Loucy (cell line): Measurements from ENCODE around the gene SLAIN2.

Experiments used
- H2AFZ ChIP-seq: fragments of 200-600 bp; sonication (generic); 2 replicates; pipeline ENCODE4 v1.6.0; 2016; ENCODE audit warnings: antibody characterized with exemption, mild to moderate bottlenecking, low read length, moderate library complexity
- H3F3A ChIP-seq: fragments of 200-600 bp; 2 replicates; pipeline ENCODE4 v1.6.0; 2016; ENCODE audit warnings: antibody characterized with exemption, low read depth, mild to moderate bottlenecking
- H3K27me3 ChIP-seq: fragments of 200-600 bp; sonication (generic); 2 replicates; pipeline ENCODE4 v1.6.1; 2014; ENCODE audit warnings: low read length, mild to moderate bottlenecking; ENCODE audit not compliant: insufficient read depth, poor library complexity, severe bottlenecking
- H3K36me3 ChIP-seq: fragments of 200-600 bp; sonication (generic); 2 replicates; pipeline ENCODE4 v1.6.1; 2016; ENCODE audit warnings: low read length; ENCODE audit not compliant: insufficient read depth
- H3K4me1 ChIP-seq: fragments of 200-600 bp; sonication (generic); 2 replicates; pipeline ENCODE4 v1.5.1; 2014; ENCODE audit warnings: low read length, mild to moderate bottlenecking; ENCODE audit not compliant: insufficient read depth, poor library complexity, severe bottlenecking
- H3K4me2 ChIP-seq: fragments of 200-600 bp; sonication (generic); 2 replicates; pipeline ENCODE4 v1.6.0; 2014; ENCODE audit warnings: antibody characterized with exemption, low read length, low read depth, mild to moderate bottlenecking; ENCODE audit not compliant: poor library complexity, severe bottlenecking
- H3K4me3 ChIP-seq: fragments of 200-600 bp; sonication (generic); 2 replicates; pipeline ENCODE4 v1.5.1; 2014; ENCODE audit warnings: low read length, mild to moderate bottlenecking, mixed read lengths; ENCODE audit not compliant: poor library complexity, severe bottlenecking
- H3K79me2 ChIP-seq: fragments of 200-600 bp; sonication (generic); 2 replicates; pipeline ENCODE4 v1.6.1; 2014; ENCODE audit warnings: low read length; ENCODE audit not compliant: insufficient read depth
- H3K9ac ChIP-seq: fragments of 200-600 bp; sonication (generic); 2 replicates; pipeline ENCODE4 v1.6.0; 2014; ENCODE audit warnings: mild to moderate bottlenecking, low read depth, low read length, moderate library complexity; ENCODE audit not compliant: poor library complexity, severe bottlenecking
- H3K9me2 ChIP-seq: fragments of 200-600 bp; sonication (generic); replicated peaks from 2 replicates; pipeline ENCODE4 v1.6.1; 2016; ENCODE audit warnings: low read depth, low read length, mixed read lengths
- H3K9me3 ChIP-seq: fragments of 200-600 bp; sonication (generic); 2 replicates; pipeline ENCODE4 v1.6.1; 2014; ENCODE audit warnings: mild to moderate bottlenecking, antibody characterized with exemption, low read length, low read depth; ENCODE audit not compliant: insufficient read depth
- H4K20me1 ChIP-seq: fragments of 200-600 bp; sonication (generic); 2 replicates; pipeline ENCODE4 v1.6.0; 2014; ENCODE audit warnings: antibody characterized with exemption, low read length, mild to moderate bottlenecking; ENCODE audit not compliant: insufficient read depth, poor library complexity, severe bottlenecking
- CTCF ChIP-seq: fragments of 200-600 bp; sonication (generic); conservative IDR thresholded peaks from 2 replicates; pipeline ENCODE4 v1.5.1; 2014; ENCODE audit warnings: mild to moderate bottlenecking, antibody characterized with exemption, low read length
- EZH2phosphoT487 ChIP-seq: fragments of 200-600 bp; IDR thresholded peaks from 2 replicates; pipeline ENCODE4 v1.6.1; 2018; ENCODE audit warnings: antibody characterized with exemption, mild to moderate bottlenecking, moderate library complexity, borderline replicate concordance

SLAIN2 gene

GRCh38 chr4:48343035-48343434 is 1.7 kb downstream of the SLAIN2 start:
- peak overlapping the region; percentile 92 for H3K9ac ChIP-seq

GRCh38 chr4:48343551-48343950 is 2.2 kb downstream of the SLAIN2 start:
- H3K27me3 ChIP-seq: no peaks in the 10 kb centered on the region
- peaks cover 57% of the 10 kb centered on the region for H3K4me1 ChIP-seq
- peak overlapping the region; percentile 92 for H3K9ac ChIP-seq
- peaks cover 56% of the 10 kb centered on the region for H4K20me1 ChIP-seq
- peaks cover 67% of the 10 kb centered on the region for H3K79me2 ChIP-seq
- H2AFZ ChIP-seq: no peak overlapping the region
- 0 out of 2 replicates have a peak, but pooled peaks cover 2% of the 10 kb centered on the region for H3F3A ChIP-seq
- H3K36me3 ChIP-seq: no peaks in the 10 kb centered on the region
- no peaks in the 10 kb centered on the region for H3K9me3 ChIP-seq
- H3K4me2 ChIP-seq: peak overlapping the region; percentile 94
- H3K4me3 ChIP-seq: peak overlapping the region; percentile 90
- no peaks in the 10 kb centered on the region for H3K9me2 ChIP-seq
- TF ChIP-seq CTCF (no peak), EZH2phosphoT487 (no peak)

More at GRCh38 chr4:48343035-48343434, 1.7 kb downstream of the SLAIN2 start:
- H3K79me2 ChIP-seq: peaks cover 61% of the 10 kb centered on the region
- peak overlapping the region; percentile 94 for H3K4me2 ChIP-seq
- 0 out of 2 replicates have a peak, but pooled peaks cover 2% of the 10 kb centered on the region for H3F3A ChIP-seq
- H3K4me3 ChIP-seq: peak overlapping the region; percentile 90
- no peaks in the 10 kb centered on the region for H3K27me3 ChIP-seq
- no peak overlapping the region for H2AFZ ChIP-seq
- peaks cover 57% of the 10 kb centered on the region for H3K4me1 ChIP-seq
- no peaks in the 10 kb centered on the region for H3K36me3 ChIP-seq
- peaks cover 55% of the 10 kb centered on the region for H4K20me1 ChIP-seq
- H3K9me3 ChIP-seq: no peaks in the 10 kb centered on the region
- TF ChIP-seq CTCF (no peak), EZH2phosphoT487 (no peak)
- no peaks in the 10 kb centered on the region for H3K9me2 ChIP-seq

GRCh38 chr4:48345542-48345941 is 4.2 kb downstream of the SLAIN2 start:
- H3K4me3 ChIP-seq: peak overlapping the region; percentile 90
- no peak overlapping the region for H2AFZ ChIP-seq
- peaks cover 66% of the 10 kb centered on the region for H3K4me1 ChIP-seq
- H3K9ac ChIP-seq: peak overlapping the region; percentile 92
- TF ChIP-seq EZH2phosphoT487 (no peak), CTCF (no peak)
- 0 out of 2 replicates have a peak, but pooled peaks cover 2% of the 10 kb centered on the region for H3F3A ChIP-seq
- peaks cover 75% of the 10 kb centered on the region for H4K20me1 ChIP-seq
- H3K9me2 ChIP-seq: no peaks in the 10 kb centered on the region
- no peaks in the 10 kb centered on the region for H3K27me3 ChIP-seq
- H3K36me3 ChIP-seq: no peaks in the 10 kb centered on the region
- peak overlapping the region; percentile 94 for H3K4me2 ChIP-seq
- H3K79me2 ChIP-seq: peaks cover 86% of the 10 kb centered on the region
- no peaks in the 10 kb centered on the region for H3K9me3 ChIP-seq
